Epidermal melanocyte (primary cell): ENCODE data around the gene FOXJ1.

Source experiments
- DNase-seq: peaks from one replicate; pipeline ENCODE4 v3.0.0; 2011; ENCODE audit warnings: low spot score; ENCODE audit not compliant: insufficient read length

FOXJ1 gene

GRCh38 chr17:76142039-76142584 is 1.1 kb upstream of the FOXJ1 start:
- DNase-seq, result no peak

GRCh38 chr17:76140661-76141211 is 309 bp downstream of the FOXJ1 start:
- DNase-seq, result no peak

- no peak for DNase-seq
These were observed 1.0 kb downstream of the FOXJ1 start for GRCh38 chr17:76139801-76140660.

GRCh38 chr17:76138896-76139752 is 1.9 kb downstream of the FOXJ1 start:
- DNase-seq, result no peak

GRCh38 chr17:76138234-76138895 is 2.7 kb downstream of the FOXJ1 start:
- DNase-seq, result no peak

- DNase-seq, result no peak
These were observed 3.5 kb downstream of the FOXJ1 start for GRCh38 chr17:76137351-76138233.

GRCh38 chr17:76137001-76137350 is 4.1 kb downstream of the FOXJ1 start:
- no peak for DNase-seq

- DNase-seq, result no peak
These were observed 4.6 kb downstream of the FOXJ1 start for GRCh38 chr17:76136276-76137000.

- DNase-seq, result no peak
These were observed 5.2 kb downstream of the FOXJ1 start for GRCh38 chr17:76135810-76136188.

- peak; percentile 12 for DNase-seq
These were observed 5.9 kb downstream of the FOXJ1 start for GRCh38 chr17:76134911-76135809.

GRCh38 chr17:76132574-76133338 is 8.3 kb downstream of the FOXJ1 start:
- DNase-seq, result peak; percentile 8

- peak; percentile 4 for DNase-seq
These were observed 9.1 kb downstream of the FOXJ1 start for GRCh38 chr17:76131692-76132573.

GRCh38 chr17:76131051-76131691 is 9.9 kb downstream of the FOXJ1 start:
- DNase-seq, result no peak

- no peak for DNase-seq
These were observed 10.6 kb downstream of the FOXJ1 start for GRCh38 chr17:76130473-76130872.

- no peak for DNase-seq
These were observed 15.1 kb downstream of the FOXJ1 start for GRCh38 chr17:76125922-76126321.

- DNase-seq, result no peak
These were observed 15.7 kb downstream of the FOXJ1 start for GRCh38 chr17:76125391-76125675.
